Measurements from ENCODE around the gene NEDD9.

DNA sequence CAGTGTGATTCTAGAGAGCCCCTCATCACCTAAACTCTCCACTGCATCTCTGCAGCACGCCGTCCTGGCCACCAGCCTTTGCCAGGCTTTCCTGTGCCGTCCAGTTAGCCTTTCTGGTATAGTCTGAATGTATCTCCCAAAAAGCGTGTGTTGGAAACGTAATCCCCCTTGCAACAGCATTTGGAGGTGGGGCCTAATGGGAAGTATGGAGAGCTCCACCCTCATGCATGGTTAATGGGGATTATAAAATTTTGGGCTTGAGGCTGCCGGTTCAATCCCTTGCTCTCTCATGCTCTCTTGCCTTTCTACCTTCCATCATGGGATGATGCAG lies 53.4 kb downstream of the NEDD9 start:
- no peak for TF ChIP-seq ZNF146 (tag by site-specific recombination; IDR thresholded peaks at IDR 0.05)
- TF ChIP-seq ZNF133 (tag by site-specific recombination; IDR thresholded peaks at IDR 0.05): no peak
- TF ChIP-seq HOXA7 (CRISPR knock-in tag; IDR thresholded peaks at IDR 0.05; ENCODE audit: borderline replicate concordance): no peak
- no peak for TF ChIP-seq MYNN (tag by site-specific recombination; IDR thresholded peaks at IDR 0.05; ENCODE audit: borderline replicate concordance)
- TF ChIP-seq ZNF121 (tag by site-specific recombination; IDR thresholded peaks at IDR 0.05): no peak
- no peak for TF ChIP-seq ZNF561 (tag by site-specific recombination; IDR thresholded peaks at IDR 0.05; ENCODE audit: borderline replicate concordance)
- no peak for TF ChIP-seq YY1 (tag by site-specific recombination; IDR thresholded peaks at IDR 0.05)
- no peak for TF ChIP-seq ZNF785 (tag by site-specific recombination; IDR thresholded peaks at IDR 0.05)
- TF ChIP-seq, protein P1, sequence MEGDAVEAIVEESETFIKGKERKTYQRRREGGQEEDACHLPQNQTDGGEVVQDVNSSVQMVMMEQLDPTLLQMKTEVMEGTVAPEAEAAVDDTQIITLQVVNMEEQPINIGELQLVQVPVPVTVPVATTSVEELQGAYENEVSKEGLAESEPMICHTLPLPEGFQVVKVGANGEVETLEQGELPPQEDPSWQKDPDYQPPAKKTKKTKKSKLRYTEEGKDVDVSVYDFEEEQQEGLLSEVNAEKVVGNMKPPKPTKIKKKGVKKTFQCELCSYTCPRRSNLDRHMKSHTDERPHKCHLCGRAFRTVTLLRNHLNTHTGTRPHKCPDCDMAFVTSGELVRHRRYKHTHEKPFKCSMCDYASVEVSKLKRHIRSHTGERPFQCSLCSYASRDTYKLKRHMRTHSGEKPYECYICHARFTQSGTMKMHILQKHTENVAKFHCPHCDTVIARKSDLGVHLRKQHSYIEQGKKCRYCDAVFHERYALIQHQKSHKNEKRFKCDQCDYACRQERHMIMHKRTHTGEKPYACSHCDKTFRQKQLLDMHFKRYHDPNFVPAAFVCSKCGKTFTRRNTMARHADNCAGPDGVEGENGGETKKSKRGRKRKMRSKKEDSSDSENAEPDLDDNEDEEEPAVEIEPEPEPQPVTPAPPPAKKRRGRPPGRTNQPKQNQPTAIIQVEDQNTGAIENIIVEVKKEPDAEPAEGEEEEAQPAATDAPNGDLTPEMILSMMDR (tag by site-specific recombination; IDR thresholded peaks at IDR 0.05): no peak
- no peak for TF ChIP-seq ZNF16 (tag by site-specific recombination; IDR thresholded peaks at IDR 0.05; ENCODE audit: low read depth)
- TF ChIP-seq ZEB2 (tag by site-specific recombination; IDR thresholded peaks at IDR 0.05): no peak
- no peak for TF ChIP-seq ZNF555 (tag by site-specific recombination; conservative IDR thresholded peaks at IDR 0.05)
- no peak for TF ChIP-seq ZNF600 (tag by site-specific recombination; IDR thresholded peaks at IDR 0.05)
